ENCODE results near the gene PER3.
"Not testable (repeated sequence)": the region's sequence is repeated elsewhere in the genome, so short reads cannot be mapped to it uniquely, and the experiment has no call there.

Gene PER3

DNA sequence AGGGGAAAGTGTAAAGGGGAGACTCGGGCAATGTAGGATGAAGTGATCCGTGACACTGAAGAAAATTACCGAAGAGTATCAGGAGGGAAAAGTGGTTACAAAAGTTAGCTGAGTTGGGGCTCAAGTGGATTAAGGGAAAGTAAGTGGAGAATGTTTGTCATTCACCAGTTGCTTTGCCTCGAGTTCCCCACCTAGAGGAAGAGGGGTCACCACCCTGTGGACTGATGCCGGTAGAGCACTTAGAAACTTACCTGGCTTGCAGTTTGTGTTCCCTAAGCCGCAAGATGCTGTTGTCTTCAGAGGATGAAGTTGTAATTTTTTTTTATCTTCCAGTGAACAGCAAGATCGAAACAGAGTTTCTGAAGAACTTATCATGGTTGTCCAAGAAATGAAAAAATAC is 1.0 kb downstream of the PER3 start:
- no peak for TF ChIP-seq ZNF70 (CRISPR knock-in tag; IDR thresholded peaks at IDR 0.05)
- TF ChIP-seq ZFP3 (CRISPR knock-in tag; IDR thresholded peaks at IDR 0.05) = no peak
- TF ChIP-seq, protein P1, sequence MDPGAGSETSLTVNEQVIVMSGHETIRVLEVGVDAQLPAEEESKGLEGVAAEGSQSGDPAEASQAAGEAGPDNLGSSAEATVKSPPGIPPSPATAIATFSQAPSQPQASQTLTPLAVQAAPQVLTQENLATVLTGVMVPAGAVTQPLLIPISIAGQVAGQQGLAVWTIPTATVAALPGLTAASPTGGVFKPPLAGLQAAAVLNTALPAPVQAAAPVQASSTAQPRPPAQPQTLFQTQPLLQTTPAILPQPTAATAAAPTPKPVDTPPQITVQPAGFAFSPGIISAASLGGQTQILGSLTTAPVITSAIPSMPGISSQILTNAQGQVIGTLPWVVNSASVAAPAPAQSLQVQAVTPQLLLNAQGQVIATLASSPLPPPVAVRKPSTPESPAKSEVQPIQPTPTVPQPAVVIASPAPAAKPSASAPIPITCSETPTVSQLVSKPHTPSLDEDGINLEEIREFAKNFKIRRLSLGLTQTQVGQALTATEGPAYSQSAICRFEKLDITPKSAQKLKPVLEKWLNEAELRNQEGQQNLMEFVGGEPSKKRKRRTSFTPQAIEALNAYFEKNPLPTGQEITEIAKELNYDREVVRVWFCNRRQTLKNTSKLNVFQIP (CRISPR knock-in tag; IDR thresholded peaks at IDR 0.05; ENCODE audit: borderline replicate concordance, low read depth) = no peak
- TF ChIP-seq PPARA (CRISPR knock-in tag; IDR thresholded peaks at IDR 0.05; ENCODE audit: borderline replicate concordance) = no peak
- TF ChIP-seq BACH2 (CRISPR knock-in tag; IDR thresholded peaks at IDR 0.05; ENCODE audit: borderline replicate concordance) = no peak
- TF ChIP-seq, protein P2, sequence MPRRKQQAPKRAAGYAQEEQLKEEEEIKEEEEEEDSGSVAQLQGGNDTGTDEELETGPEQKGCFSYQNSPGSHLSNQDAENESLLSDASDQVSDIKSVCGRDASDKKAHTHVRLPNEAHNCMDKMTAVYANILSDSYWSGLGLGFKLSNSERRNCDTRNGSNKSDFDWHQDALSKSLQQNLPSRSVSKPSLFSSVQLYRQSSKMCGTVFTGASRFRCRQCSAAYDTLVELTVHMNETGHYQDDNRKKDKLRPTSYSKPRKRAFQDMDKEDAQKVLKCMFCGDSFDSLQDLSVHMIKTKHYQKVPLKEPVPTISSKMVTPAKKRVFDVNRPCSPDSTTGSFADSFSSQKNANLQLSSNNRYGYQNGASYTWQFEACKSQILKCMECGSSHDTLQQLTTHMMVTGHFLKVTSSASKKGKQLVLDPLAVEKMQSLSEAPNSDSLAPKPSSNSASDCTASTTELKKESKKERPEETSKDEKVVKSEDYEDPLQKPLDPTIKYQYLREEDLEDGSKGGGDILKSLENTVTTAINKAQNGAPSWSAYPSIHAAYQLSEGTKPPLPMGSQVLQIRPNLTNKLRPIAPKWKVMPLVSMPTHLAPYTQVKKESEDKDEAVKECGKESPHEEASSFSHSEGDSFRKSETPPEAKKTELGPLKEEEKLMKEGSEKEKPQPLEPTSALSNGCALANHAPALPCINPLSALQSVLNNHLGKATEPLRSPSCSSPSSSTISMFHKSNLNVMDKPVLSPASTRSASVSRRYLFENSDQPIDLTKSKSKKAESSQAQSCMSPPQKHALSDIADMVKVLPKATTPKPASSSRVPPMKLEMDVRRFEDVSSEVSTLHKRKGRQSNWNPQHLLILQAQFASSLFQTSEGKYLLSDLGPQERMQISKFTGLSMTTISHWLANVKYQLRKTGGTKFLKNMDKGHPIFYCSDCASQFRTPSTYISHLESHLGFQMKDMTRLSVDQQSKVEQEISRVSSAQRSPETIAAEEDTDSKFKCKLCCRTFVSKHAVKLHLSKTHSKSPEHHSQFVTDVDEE (CRISPR knock-in tag; IDR thresholded peaks at IDR 0.05) = no peak
- TF ChIP-seq TOX (CRISPR knock-in tag; IDR thresholded peaks at IDR 0.05; ENCODE audit: borderline replicate concordance) = no peak
- no peak for TF ChIP-seq CREB5 (CRISPR knock-in tag; IDR thresholded peaks at IDR 0.05; ENCODE audit: low read depth)
- no peak for TF ChIP-seq ARNTL (CRISPR knock-in tag; IDR thresholded peaks at IDR 0.05; ENCODE audit: borderline replicate concordance, low read depth)
- no peak for TF ChIP-seq ZNF565 (CRISPR knock-in tag; conservative IDR thresholded peaks at IDR 0.05; ENCODE audit: low read depth)
- TF ChIP-seq GLIS3 (CRISPR knock-in tag; IDR thresholded peaks at IDR 0.05) = no peak
- TF ChIP-seq RARB (CRISPR knock-in tag; IDR thresholded peaks at IDR 0.05) = no peak
- TF ChIP-seq PATZ1 (CRISPR knock-in tag; IDR thresholded peaks at IDR 0.05; ENCODE audit: borderline replicate concordance) = no peak
- no peak for TF ChIP-seq OSR1 (CRISPR knock-in tag; IDR thresholded peaks at IDR 0.05)
- TF ChIP-seq ZC3H10 (CRISPR knock-in tag; IDR thresholded peaks at IDR 0.05) = no peak
- TF ChIP-seq, protein P3, sequence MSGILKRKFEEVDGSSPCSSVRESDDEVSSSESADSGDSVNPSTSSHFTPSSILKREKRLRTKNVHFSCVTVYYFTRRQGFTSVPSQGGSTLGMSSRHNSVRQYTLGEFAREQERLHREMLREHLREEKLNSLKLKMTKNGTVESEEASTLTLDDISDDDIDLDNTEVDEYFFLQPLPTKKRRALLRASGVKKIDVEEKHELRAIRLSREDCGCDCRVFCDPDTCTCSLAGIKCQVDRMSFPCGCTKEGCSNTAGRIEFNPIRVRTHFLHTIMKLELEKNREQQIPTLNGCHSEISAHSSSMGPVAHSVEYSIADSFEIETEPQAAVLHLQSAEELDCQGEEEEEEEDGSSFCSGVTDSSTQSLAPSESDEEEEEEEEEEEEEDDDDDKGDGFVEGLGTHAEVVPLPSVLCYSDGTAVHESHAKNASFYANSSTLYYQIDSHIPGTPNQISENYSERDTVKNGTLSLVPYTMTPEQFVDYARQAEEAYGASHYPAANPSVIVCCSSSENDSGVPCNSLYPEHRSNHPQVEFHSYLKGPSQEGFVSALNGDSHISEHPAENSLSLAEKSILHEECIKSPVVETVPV (CRISPR knock-in tag; IDR thresholded peaks at IDR 0.05) = no peak

DNA sequence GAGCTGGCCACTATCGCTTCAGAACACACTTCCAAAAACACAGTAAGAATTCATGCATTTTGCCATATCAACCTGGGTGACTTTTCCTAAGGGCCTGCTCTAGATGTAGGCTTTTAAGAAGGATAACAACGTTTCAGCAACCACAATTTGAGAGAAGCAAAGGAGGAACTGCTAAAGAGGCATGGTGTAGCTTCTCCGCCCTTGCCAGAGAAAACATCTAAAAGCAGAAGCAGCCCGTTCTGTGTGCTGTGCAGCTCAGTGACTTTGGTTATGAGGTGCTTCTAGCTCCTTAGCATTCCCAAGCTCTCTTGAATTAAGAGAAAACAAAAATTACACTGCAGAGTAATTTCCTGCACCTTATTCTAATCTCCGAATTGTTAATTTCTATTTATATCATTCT is 2.7 kb downstream of the PER3 start:
- no peak for TF ChIP-seq OSR1 (CRISPR knock-in tag; IDR thresholded peaks at IDR 0.05)
- TF ChIP-seq CSDC2 (CRISPR knock-in tag; IDR thresholded peaks at IDR 0.05) = no peak
- no peak for TF ChIP-seq PPARA (CRISPR knock-in tag; IDR thresholded peaks at IDR 0.05; ENCODE audit: borderline replicate concordance)

More for the DNA sequence above, 1.0 kb downstream of the PER3 start:
- no peak for ATAC-seq

DNA sequence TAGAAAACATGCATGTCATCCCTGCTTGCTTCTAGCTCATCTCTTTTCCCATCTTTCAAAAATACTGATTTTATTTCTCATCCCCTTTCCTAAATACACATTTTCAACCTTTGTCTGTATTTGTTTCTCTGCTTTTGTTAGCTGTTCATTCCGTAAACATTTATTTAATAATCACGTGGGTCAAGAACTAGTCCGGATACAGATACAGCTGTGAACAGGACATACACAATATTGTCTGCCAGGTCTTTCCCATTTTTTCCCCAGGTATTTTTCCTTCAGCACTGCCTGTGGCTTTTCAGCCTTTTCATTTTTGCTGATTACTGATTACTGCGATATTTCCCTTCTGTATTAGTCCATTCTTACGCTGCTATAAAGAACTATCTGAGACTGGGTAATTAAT is 5.7 kb downstream of the PER3 start:
- TF ChIP-seq OSR1 (CRISPR knock-in tag; IDR thresholded peaks at IDR 0.05) (no peak), ZNF70 (CRISPR knock-in tag; IDR thresholded peaks at IDR 0.05) (no peak), ESRRG (CRISPR knock-in tag; IDR thresholded peaks at IDR 0.05) (no peak), PPARA (CRISPR knock-in tag; IDR thresholded peaks at IDR 0.05; ENCODE audit: borderline replicate concordance) (no peak)
- TF ChIP-seq, protein P2 (CRISPR knock-in tag; IDR thresholded peaks at IDR 0.05) = no peak
- ATAC-seq = no peak

More for the DNA sequence above, 2.7 kb downstream of the PER3 start:
- ATAC-seq = no peak

- ATAC-seq = not testable (repeated sequence)
Measured at GRCh38 chr1:7791027-7791426, 6.9 kb downstream of the PER3 start.
